Neutrophil (primary cell): Measurements from ENCODE around the gene SYNPR.

Source experiments
- H3K27ac ChIP-seq: fragments of 200-600 bp; sonication (generic); 2 replicates; pipeline ENCODE4 v1.5.1; 2016; ENCODE audit warnings: mild to moderate bottlenecking, moderate library complexity
- H3K27me3 ChIP-seq: fragments of 200-600 bp; sonication (generic); 2 replicates; pipeline ENCODE4 v1.6.0; 2016; ENCODE audit warnings: mild to moderate bottlenecking
- H3K36me3 ChIP-seq: fragments of 200-600 bp; sonication (generic); 2 replicates; pipeline ENCODE4 v1.5.1; 2017
- H3K4me1 ChIP-seq, 2 experiments: fragments of 200-600 bp in 1 of 2; sonication (generic) in 1 of 2; 1 replicate in 1 of 2; 2 replicates in 1 of 2; pipeline versions ENCODE4 v1.5.1 to v1.6.1; 2013 to 2016; ENCODE audit warnings: low read depth in 1 of 2, low read length in 1 of 2, mild to moderate bottlenecking in 1 of 2, moderate library complexity in 1 of 2; ENCODE audit not compliant: control insufficient read depth in 1 of 2, insufficient read depth in 1 of 2
- H3K4me3 ChIP-seq, 2 experiments: fragments of 200-600 bp in 1 of 2; sonication (generic) in 1 of 2; 1 replicate in 1 of 2; 2 replicates in 1 of 2; pipeline ENCODE4 v1.5.1; 2013 to 2016; ENCODE audit warnings: low read depth in 1 of 2, low read length in 1 of 2, mild to moderate bottlenecking in 1 of 2, moderate library complexity in 1 of 2
- H3K9me3 ChIP-seq: fragments of 200-600 bp; sonication (generic); 2 replicates; pipeline ENCODE4 v1.5.1; 2016
- CTCF ChIP-seq: fragments of 200-600 bp; sonication (generic); IDR thresholded peaks from 2 replicates; pipeline ENCODE4 v1.5.1; 2016; ENCODE audit warnings: antibody characterized with exemption

The SYNPR gene

GRCh38 chr3:63384382-63384781 lies 106.3 kb downstream of the SYNPR start:
- Histone ChIP-seq H3K27me3 (no peaks in the 10 kb centered on the region), H3K36me3 (no peaks in the 10 kb centered on the region), H3K4me1 (no peaks in the 10 kb centered on the region), H3K27ac (no peak overlapping the region), H3K4me3 (no peak overlapping the region), H3K9me3 (no peaks in the 10 kb centered on the region)
- no peak for TF ChIP-seq CTCF

GRCh38 chr3:63385629-63386028 lies 107.5 kb downstream of the SYNPR start:
- no peaks in the 10 kb centered on the region for H3K27me3 ChIP-seq
- no peak for TF ChIP-seq CTCF
- H3K36me3 ChIP-seq, result no peaks in the 10 kb centered on the region
- no peaks in the 10 kb centered on the region for H3K4me1 ChIP-seq
- no peaks in the 10 kb centered on the region for H3K9me3 ChIP-seq
- no peak overlapping the region for H3K27ac ChIP-seq
- no peak overlapping the region for H3K4me3 ChIP-seq

GRCh38 chr3:63386568-63386967 lies 108.5 kb downstream of the SYNPR start:
- Histone ChIP-seq H3K27ac (no peak overlapping the region), H3K36me3 (no peaks in the 10 kb centered on the region), H3K9me3 (no peaks in the 10 kb centered on the region), H3K27me3 (no peaks in the 10 kb centered on the region), H3K4me1 (no peaks in the 10 kb centered on the region), H3K4me3 (no peak overlapping the region)
- TF ChIP-seq CTCF, result no peak

- H3K27ac ChIP-seq, result no peak overlapping the region
- no peak for TF ChIP-seq CTCF
- H3K9me3 ChIP-seq, result no peaks in the 10 kb centered on the region
- H3K4me1 ChIP-seq, result no peaks in the 10 kb centered on the region
- no peaks in the 10 kb centered on the region for H3K27me3 ChIP-seq
- no peaks in the 10 kb centered on the region for H3K36me3 ChIP-seq
- no peak overlapping the region for H3K4me3 ChIP-seq
Observed at GRCh38 chr3:63387568-63387967, 109.5 kb downstream of the SYNPR start.

- H3K4me3 ChIP-seq, result no peak overlapping the region
- no peaks in the 10 kb centered on the region for H3K36me3 ChIP-seq
- no peaks in the 10 kb centered on the region for H3K9me3 ChIP-seq
- no peaks in the 10 kb centered on the region for H3K27me3 ChIP-seq
- no peak for TF ChIP-seq CTCF
- no peak overlapping the region for H3K27ac ChIP-seq
- no peaks in the 10 kb centered on the region for H3K4me1 ChIP-seq
Observed at GRCh38 chr3:63390710-63391230, 112.7 kb downstream of the SYNPR start.

GRCh38 chr3:63395960-63396359 lies 117.9 kb downstream of the SYNPR start:
- Histone ChIP-seq H3K27me3 (no peaks in the 10 kb centered on the region), H3K4me1 (no peaks in the 10 kb centered on the region), H3K9me3 (no peaks in the 10 kb centered on the region), H3K27ac (no peak overlapping the region), H3K36me3 (no peaks in the 10 kb centered on the region), H3K4me3 (no peak overlapping the region)
- TF ChIP-seq CTCF, result no peak
